NCI-H2227 (cell line): ENCODE results near the gene IGF2BP2.
"Not testable (repeated sequence)": the region's sequence is repeated elsewhere in the genome, so short reads cannot be mapped to it uniquely, and the experiment has no call there.

Experiments
- DNase-seq: peaks from one replicate; lab custom pipeline; 2025; ENCODE audit not compliant: unreplicated experiment; lab: John Stamatoyannopoulos, UW

The IGF2BP2 gene

GRCh38 chr3:185647134-185647879 lies 177.5 kb downstream of the IGF2BP2 start:
- DNase-seq: no peak

- DNase-seq: no peak
Observed at GRCh38 chr3:185646382-185647133, 178.3 kb downstream of the IGF2BP2 start.

DNA sequence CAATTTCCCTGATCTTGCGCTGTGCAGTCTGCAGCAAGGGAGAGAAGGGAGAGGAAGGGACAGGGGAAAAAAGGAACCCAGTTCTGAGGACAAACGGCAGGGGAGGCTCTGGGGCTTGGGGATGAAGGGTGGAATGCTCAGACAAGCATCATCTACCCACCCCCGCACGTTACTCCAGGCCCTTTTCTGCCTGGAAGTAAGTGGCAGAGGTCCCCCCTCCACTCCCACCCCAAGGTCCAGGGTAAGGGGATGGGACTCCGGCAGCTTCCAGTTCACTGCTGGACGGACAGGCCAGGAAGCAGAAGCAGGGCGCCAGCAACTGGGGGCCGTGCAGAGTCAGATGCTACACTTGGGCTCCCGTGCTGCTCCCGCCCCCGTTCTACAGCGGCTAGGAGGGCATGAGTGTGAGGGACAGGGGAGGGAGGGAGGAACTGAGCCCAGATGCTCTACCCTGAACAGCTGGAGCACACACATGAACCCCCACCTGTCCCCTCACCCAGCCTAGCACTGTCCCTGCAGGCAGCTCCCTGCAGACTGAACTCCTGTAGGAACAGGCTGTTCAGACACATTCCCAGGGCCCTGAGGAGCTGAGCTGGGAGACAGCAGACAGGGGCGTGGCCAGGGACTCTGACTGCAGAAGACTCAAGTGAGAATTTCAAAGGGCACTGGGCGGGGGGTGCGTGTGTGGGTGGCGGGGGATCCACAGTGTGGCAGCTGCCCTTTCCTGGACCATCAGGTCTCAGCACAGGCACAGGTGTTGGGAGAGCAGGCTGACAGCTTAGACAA lies 179.1 kb downstream of the IGF2BP2 start:
- peak; percentile 62 for DNase-seq

GRCh38 chr3:185645191-185645590 lies 179.7 kb downstream of the IGF2BP2 start:
- peak; percentile 30 for DNase-seq

DNA sequence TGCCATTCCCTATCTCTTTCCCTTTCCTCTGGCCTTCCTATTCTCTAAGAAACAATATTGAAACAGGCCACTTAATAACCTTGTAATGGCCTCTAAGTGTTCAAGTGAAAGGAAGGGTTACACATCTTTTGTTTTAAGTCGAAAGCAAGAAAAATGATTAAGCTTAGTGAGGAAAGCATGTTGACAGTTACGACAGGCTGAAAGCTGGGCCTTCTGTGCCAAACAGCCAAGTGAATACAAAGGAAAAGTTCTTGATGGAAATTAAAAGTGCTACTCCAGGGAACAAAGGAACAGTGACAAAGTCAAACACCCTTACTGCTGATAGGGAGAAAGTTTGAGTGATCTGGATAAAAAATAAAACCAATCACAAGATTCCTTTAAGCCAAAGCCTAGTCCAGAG lies 184.5 kb downstream of the IGF2BP2 start:
- no peak for DNase-seq

DNA sequence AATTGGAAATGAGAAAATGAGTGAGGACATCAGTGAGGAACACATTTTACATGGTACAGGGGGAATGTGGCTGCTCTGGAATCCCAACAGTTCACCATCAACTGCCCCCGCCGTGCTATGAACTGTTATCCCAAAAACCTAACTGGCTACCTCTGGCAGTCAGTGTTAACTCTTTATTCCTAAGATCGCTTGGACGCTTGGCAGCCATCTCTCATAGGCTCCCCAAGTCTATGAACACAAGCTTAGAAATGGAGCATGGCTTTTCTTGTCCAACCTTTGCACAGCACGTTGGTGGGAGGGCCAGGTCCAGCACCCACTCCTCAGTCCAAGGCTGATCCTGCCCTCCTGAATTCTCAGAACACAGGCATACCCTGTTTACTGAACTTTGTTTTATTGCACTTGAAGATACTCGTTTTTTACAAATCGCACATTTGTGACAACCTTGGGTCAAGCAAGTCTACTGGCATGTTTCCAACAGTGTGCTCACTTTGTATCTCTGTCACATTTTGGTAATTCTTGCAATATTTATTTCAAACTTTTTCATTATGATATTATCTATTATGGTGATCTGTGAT lies 185.1 kb downstream of the IGF2BP2 start:
- no peak for DNase-seq

GRCh38 chr3:185638651-185639050 lies 186.2 kb downstream of the IGF2BP2 start:
- not testable (repeated sequence) for DNase-seq

DNA sequence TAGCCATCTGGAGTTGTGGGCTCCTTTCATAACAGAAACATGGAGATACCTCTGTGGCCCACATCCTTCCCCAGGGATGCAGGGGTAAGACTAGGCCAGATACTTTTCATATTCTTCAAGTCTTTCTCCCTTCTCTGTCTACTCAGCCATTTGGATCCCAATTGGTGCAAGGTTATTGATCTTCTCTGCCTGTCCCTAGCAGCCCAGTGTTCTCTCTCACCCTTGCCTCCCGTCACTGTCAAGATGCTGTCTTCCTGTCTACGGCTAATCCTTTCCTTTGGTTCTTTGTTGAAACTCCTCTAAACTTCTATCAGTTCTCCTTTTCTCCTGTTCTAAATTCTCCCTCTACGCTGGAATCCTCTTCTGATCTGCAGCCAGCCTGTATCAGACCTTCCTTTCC lies 187.5 kb downstream of the IGF2BP2 start:
- DNase-seq: no peak

DNA sequence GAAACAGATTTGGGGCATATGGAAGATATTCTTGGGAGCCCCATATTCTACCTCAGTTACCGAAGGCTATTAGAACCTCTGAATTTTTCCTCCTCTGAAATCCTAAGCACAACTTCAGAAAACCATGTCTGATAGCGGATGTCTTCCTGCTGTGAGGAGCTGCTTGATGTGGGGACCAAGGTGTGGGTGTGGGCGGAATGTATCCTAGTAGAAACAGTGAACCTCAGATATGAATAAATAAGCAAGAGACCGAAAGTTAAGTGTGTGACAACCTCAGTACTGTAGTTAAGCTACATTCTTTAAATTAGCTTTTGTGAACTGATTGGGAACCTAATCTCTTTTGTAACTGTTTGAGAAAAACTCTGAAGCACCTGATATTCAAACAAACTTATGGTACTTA lies 191.8 kb downstream of the IGF2BP2 start:
- DNase-seq: no peak

GRCh38 chr3:185631508-185632206 lies 193.2 kb downstream of the IGF2BP2 start:
- DNase-seq: peak; percentile 4

DNA sequence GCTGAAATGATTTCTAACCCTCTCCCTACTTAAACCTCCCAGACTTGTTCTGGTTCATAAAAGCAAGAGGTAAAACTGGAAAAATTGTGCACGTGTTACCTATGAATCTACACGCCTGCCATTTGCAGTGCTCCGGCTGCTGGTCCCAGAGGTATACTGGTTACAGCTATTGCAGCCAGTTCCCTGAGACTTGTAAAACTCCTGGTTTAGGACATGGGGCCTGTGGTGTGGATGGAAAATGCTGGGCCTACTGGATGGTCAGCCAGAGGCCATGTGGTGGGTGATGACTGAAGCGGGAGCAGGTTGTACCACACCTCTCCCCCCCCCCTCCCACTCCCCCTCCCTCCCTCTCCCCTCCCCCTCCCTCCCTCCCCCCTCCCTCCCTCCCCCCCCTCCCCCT lies 193.7 kb downstream of the IGF2BP2 start:
- DNase-seq: no peak

- DNase-seq: no peak
Observed at GRCh38 chr3:185630182-185630622, 194.6 kb downstream of the IGF2BP2 start.

DNA sequence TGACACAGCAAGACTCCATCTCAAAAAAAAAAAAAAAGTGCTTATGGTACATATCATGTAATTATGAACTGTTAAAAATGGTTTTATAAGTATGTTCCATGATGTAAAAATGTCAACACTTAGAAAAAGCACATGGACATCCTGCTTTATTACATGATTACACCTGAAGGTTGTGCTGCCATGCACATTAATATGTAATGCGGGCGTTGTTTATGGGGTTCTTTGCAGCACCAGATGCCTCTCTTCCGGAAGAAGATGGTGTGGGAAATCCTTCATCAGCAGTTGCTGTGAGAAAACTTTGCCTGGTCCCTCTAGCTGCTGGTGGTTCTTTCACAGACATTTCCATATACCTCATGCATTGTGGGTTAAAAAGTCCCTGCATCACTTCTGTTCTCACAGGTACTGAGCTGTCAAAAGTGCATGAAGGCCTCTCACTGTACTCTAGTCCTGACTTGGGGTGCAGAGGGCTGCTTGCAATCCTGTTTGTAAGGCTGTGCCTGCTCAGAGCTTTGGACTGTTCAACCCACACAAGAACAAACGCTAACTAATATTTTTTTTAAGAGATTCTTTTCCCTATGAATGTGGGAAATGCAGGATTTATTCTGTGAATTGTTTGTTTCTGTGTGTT lies 195.2 kb downstream of the IGF2BP2 start:
- DNase-seq: no peak

DNA sequence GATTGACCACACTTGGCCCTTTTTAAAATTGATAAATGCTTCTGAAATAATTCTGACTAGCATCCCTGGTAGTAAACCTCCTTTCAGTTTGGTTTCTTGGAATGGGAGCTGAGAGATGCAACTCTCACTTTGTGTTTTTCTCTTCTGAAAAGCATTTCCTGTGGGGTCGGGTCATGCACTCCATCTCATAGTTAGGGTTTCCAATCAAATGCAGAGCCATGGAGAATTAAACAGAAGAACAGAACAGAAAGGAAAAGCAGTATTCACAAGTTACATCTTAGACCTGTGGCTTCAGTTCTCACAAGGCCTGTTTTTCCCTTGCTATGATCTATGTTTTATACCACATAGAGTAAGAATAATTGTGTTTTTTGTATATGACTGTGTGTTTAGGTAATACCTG lies 199.1 kb downstream of the IGF2BP2 start:
- DNase-seq: no peak

DNA sequence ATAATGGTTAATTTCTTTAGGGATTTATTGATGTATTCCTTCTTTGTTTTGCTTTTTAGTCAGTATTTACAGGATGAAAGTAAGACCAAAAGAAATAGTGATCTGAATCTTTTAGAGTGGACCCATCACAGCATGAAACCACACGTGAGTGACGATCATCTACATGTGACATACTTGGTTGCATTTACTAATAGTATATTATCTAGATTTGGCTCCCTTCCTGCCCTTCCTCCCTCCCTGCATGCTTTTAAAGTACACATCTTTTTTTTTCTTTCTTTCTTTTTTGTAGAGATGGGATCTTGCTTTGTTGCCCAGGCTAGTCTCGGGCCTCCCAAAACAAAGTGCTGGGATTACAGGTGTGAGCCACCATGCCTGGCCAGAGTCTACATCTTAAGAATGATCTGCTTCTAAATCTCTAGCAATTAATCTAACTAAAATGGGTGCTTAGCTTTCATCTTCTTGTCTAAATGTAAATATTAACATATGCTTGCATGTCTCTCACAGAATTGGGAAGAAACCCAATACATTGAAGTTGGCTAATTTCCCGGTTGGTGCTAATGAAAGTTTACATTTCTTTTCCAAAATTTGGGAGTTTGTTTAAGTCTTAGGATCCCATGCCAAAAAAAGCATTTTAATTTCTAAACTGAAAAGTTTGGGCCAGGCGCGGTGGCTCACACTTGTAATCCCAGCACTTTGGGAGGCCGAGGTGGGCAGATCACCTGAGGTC lies 200.7 kb downstream of the IGF2BP2 start:
- no peak for DNase-seq

DNA sequence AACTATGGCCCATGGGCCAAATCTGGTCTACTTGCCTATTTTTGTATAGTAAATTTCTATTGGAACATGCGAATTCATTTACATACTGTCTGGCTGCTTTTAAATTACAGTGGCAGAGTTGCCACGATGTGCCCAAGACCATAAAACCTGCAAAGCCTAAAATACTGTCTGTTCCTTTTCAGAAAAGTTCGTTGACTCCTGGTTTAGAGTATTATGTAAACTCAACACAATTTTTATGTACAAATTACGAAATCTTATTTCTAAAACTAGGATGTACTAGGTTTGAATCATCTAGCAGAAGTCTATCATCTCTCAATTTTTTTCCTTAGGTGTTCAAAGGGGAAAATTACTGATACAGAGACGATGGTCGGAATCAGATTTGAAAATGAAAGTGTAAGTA lies 211.8 kb downstream of the IGF2BP2 start:
- DNase-seq: no peak

- DNase-seq: no peak
Observed at GRCh38 chr3:185606196-185606595, 218.6 kb downstream of the IGF2BP2 start.

DNA sequence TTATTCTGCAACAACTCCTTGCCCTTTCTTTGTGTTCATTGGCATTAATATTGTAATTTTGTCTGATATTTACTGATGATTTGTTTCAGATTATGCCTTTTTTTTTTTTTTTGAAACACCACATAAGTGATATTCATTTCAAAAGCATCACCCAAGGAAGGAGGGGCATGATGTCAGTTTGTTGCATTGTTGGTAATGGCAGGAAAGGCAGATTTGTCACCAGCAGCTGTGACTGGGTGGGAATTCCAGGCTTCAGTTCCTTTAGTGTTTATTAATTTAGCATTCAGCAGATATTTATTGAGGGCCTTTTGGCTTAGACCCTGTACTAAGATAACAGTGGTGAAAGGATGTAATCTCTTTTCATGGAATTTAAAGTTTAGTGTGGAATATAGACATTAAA lies 219.3 kb downstream of the IGF2BP2 start:
- no peak for DNase-seq

- no peak for DNase-seq
Observed at GRCh38 chr3:185595526-185595925, 229.3 kb downstream of the IGF2BP2 start.

GRCh38 chr3:185594073-185594472 lies 230.8 kb downstream of the IGF2BP2 start:
- DNase-seq: no peak
